ENCODE results near the gene DCBLD2.
"Not testable (repeated sequence)": the region's sequence is repeated elsewhere in the genome, so short reads cannot be mapped to it uniquely, and the experiment has no call there.

Gene DCBLD2

DNA sequence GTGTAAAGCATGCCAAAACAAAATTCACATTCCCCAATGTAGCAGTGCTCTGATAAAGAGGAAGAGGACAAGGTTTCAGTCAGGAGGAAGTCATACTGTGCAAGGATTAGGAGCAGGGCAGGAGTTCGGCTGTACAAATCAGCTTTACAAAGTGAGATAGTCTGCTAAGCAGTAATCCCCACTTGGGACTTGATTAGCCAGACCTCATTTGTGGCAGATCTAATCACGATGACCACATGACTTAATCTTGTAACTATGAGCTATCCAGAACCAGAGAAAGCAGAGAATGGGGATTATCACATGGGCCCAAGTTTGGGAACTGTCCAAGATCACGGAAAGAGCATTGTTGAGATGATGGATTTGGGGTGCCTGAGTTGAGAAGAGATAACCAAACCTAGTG is 7.8 kb downstream of the DCBLD2 start:
- DNase-seq (ENCODE audit: low read depth in 1 of 2, low spot score in 1 of 2) = no peak

DNA sequence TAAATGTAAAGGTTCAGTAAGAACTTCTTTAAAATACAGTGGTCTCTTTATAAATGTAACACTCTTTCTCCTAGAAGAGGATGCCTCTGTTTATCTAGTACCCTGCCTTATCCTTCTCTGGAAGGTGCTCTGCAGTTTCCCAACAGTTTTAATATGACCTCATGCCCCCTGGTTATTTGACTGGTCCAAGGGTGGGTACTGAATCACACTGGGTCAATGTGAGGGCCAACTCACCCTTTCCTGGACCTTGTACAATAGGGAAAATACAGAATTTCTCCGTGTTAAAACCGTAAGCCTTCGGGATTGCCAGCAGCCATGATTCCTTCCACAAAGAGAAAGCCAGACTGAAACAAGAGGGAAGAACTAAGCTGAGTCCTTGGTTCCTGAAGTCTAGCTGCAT is 9.2 kb downstream of the DCBLD2 start:
- DNase-seq (ENCODE audit: low read depth in 1 of 2, low spot score in 1 of 2) = no peak

DNA sequence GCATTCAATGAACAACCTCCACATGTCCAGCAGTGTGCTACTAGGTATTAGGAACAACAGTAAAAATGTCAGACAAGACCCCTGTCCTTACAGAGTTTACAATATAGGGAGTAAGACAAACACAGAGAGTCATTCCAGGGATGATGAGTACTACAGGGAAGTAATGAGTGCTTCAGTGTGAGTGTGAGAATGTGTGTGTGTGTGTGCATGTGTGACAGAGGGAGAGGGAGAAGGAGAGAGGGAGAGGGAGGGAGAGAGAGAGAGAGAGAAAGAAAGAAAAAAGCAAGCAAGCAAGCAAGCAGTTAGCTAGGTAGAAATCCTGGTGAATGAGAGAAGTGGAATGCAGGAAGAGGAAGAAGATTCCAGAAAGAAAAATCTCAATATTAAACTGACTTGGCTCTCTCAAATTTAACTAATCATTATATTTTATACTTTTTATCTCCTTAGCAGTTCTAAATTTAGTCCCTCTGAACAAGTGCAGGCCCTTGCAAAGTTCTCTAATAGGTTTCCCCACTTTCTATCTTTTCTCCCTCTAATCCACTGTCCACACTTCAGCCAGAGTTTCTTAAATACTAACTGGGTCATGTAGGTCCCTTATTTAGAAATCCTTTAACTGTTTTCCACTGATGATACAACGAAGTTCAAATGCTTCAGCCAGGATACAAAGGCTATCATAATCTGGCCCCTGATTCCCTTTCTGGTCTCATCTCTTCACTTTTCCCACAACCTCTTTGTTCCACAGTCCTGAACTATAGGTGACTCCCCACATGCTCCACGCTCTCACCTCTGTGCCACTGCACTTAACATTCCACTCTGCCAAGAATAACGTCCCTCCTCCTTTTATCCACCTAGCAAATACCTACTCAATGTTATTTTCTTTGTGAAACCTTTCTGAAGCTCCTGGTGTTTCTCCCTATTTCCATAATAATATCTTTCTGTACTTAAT is 10.3 kb downstream of the DCBLD2 start:
- DNase-seq (ENCODE audit: low read depth in 1 of 2, low spot score in 1 of 2) = no peak

DNA sequence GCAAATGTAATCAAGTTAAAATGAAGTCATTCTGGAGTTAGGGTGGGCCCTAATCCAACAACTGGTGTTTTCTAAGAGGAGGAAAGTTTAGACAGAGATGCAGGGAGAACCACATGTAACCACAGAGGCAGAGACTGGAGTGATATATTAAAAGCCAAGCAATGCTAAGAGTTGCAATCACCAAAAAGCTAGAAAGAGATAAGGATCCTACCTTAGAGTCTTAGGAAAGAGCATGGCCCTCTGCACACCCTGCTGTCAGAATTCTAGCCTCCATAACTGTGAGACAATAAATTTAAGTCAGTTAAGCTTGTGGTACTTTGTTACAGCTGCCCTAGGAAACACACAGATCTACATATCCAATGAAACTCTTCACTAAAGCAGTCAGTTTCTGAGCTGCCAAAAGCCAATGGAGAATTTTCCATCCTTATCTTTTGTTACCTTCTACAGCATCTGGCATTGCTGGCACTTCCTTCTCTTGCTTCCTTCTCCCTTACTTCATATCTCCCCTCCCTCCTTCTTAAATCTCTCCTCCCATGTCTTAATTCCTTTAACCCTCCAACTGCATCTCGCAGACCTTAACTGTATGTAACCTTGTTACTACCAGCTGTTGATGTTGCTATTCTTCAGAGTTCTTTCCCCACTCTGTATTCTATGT is 11.2 kb downstream of the DCBLD2 start:
- DNase-seq (ENCODE audit: low read depth in 1 of 2, low spot score in 1 of 2) = no peak

DNA sequence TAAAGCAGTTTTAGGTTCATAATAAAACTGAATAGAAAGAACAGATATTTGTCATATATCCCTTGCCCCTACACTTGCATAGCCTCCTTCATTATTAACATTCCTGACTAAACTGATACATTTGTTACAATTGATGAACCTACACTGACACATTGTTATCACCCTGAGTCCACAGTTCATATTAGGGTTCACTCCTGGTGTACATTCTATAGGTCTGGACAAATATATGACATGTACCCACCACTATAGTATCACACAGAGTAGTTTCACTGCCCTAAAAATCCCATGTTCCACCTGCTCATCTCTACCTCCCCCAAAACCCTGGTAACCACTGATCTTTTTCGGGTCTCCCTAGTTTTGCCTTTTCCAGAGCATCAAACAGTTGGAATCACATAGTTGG is 13.8 kb downstream of the DCBLD2 start:
- no peak for DNase-seq (ENCODE audit: low read depth in 1 of 2, low spot score in 1 of 2)

DNA sequence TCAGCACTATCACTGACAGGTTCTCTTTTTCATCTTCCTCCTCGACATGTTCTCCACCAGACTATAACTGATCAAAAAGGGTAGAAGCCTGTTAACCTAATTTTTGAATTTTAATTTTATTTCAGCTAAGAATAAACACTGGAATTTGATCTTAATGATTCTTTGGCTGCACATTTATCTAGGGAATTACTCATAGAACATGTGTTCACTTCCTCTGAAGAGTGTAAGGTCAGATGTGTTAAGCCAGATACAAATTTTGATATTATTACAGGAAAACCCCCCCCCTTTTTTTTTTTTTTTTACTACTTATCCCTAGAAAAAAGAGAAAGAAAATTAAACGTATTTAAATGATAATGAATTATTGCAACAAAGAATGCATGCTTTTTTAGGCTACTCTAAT is 15.0 kb downstream of the DCBLD2 start:
- no peak for DNase-seq (ENCODE audit: low read depth in 1 of 2, low spot score in 1 of 2)

DNA sequence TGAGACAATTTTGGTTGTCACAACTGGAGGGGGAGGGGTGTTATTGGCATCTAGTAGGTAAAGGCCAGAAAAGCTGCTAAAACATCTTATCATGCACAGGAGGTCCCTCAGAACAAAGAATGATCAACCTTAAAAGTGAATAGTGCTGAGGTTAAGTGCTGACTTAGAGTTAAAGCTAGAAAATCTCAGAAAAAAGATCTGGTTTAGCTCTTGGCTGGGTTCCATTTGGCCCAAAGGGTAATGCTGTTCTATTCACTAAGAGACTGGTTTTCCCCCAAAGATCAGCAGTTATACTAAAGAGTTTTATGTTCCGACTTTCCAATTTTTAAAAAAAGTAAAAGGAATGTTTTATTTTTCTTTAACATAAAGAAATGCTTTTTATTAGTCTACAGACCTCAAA is 15.6 kb downstream of the DCBLD2 start:
- DNase-seq (ENCODE audit: low read depth in 1 of 2, low spot score in 1 of 2) = no peak

DNA sequence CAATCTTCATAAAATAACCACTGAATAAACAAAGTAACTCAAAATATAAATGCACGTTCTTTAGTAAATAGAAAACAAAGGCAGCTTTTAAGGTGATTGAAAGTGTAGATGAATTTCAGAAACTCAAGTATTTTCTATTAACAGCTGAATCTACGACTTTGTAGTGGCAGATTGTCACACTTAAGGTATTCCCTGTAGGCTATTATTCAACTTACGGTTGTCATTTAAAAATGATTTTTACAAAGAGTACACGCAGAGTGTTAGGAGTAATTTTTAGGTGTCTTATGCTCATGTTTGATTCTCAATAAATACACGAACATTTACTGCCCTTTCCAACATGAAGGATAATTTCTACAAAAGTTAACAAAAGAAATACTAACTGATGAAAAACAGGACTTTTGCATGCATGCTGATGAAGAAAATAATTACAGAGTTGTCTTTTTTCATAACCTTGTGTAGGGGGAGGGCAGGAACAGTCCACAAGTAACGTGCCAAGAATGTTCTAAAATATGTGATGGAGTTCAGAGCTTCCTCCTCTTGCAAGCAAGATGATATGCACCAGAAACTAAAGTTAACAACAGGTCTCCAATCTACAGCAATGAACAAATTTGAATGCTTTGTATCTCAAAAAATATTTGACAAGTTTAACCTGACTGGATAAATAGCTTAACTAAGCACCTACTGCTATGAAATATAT is 16.7 kb downstream of the DCBLD2 start:
- no peak for DNase-seq (ENCODE audit: low read depth in 1 of 2, low spot score in 1 of 2)

DNA sequence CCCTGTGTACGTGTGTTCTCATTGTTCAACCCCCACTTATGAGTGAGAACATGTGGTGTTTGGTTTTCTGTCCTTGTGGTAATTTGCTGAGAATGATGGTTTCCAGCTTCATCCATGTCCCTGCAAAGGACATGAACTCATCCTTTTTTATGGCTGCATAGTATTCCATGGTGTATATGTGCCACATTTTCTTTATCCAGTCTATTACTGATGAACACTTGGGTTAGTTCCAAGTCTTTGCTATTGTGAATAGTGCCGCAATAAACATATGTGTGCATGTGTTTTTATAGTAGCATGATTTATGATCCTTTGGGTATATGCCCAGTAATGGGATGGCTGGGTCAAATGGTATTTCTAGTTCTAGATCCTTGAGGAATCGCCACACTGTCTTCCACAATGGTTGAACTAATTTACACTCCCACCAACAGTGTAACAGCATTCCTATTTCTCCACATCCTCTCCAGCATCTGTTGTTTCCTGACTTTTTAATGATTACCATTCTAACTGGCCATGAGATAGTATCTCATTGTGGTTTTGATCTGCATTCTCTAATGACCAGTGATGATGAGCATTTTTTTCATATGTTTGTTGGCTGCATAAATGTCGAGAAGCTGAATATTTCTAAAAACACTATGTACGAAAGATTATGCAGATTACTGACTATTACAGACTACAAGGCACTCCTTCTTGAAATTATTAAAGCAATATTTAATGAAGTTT is 18.7 kb downstream of the DCBLD2 start:
- not testable (repeated sequence) for DNase-seq (ENCODE audit: low read depth in 1 of 2, low spot score in 1 of 2)

DNA sequence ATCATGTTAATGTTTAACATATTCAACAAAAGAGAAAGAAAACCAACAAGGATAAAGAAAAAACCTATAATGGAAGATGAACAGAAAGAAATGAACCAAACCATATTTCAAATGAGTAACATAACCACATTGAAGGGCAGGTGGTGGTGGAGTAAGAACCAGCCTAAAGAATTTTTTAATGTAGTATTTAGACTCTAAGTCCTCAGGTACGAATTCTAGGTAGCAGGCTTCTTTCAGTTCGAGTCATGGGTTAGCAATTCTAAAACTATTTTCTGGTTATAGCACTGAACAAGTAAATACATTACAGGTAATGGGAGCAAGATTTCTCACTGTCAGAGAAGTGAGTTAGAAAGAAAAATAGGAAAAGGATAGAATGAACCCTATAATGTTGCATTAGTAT is 24.4 kb downstream of the DCBLD2 start:
- no peak for DNase-seq (ENCODE audit: low read depth in 1 of 2, low spot score in 1 of 2)

DNA sequence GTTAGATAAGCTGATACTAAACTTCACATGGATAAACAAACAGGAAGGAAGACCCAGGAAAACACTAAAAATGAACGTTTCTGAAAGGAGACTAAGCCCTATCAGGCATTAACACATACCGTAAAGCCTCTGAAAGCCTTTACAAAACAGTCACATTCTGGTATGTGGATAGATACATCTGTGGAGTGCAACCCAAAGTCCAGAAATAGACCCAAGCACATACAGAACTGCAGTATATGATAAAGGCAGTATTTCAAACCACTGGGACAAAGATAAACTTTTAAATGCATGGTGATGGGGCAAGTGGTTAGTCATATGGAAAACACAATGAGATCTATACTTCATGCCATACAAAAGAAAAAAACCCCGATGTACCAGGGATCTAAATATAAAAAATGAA is 26.0 kb downstream of the DCBLD2 start:
- no peak for DNase-seq (ENCODE audit: low read depth in 1 of 2, low spot score in 1 of 2)

DNA sequence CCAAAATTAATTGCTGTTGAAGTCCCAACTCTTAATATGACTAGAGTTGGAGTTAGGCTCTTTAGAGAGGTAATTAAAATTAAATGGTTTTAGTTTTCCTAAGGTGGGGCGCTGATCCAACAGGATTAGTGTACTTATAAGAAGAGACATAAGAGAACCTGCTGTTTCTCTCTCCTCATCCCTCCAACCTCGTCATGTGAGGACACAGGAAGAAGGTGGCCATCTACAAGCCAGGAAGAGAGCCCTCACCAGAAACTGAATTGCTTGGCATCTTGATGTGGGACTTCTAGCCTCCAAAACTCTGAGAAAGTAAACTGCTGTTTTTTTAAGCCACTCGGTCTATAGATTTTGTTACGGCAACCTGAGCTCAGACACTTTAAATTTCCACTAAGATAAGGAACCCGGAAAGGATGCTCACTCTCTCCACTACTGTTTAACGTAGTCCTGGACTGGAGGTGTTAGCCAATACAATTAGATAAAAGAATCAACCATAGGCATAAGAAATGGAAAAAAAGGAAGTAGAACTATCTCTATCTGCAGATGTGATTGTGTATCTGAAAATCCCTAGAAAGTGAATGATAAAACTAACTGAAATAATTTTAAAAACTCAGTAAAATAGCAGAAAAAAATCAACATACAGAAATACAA is 26.8 kb downstream of the DCBLD2 start:
- DNase-seq (ENCODE audit: low read depth in 1 of 2, low spot score in 1 of 2) = no peak

DNA sequence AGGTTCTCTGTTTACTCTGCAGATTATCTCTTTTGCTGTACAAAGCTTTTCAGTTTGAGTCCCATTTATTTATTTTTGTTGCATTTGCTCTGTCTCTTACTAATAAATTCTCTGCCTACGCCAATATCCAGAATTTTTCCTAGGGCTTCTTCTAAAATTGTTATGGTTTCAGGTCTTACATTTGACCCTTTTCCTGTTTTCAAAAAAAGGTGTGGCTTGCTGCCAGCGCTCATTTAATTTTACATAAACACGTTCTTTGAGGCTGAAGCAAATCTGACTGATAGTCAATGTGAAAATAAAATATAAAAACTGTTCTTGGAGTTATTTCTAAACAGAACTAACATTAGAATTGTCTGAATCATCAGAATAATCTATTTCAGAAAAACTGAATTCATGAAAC is 32.1 kb downstream of the DCBLD2 start:
- no peak for DNase-seq (ENCODE audit: low read depth in 1 of 2, low spot score in 1 of 2)

DNA sequence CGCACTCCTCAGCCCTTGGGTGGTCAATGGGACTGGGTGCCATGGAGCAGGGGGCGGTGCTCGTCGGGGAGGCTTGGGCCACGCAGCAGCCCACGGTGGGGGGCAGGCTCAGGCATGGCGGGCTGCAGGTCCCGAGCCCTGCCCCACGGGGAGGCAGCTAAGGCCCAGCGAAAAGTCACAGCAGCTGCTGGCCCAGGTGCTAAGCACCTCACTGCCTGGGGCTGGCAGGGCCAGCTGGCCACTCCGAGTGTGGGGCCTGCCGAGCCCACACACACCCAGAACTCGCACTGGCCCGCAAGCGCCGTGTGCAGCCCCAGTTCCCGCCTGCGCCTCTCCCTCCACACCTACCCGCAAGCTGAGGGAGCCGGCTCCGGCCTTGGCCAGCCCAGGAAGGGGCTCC is 43.5 kb downstream of the DCBLD2 start:
- DNase-seq (ENCODE audit: low read depth in 1 of 2, low spot score in 1 of 2) = not testable (repeated sequence)

DNA sequence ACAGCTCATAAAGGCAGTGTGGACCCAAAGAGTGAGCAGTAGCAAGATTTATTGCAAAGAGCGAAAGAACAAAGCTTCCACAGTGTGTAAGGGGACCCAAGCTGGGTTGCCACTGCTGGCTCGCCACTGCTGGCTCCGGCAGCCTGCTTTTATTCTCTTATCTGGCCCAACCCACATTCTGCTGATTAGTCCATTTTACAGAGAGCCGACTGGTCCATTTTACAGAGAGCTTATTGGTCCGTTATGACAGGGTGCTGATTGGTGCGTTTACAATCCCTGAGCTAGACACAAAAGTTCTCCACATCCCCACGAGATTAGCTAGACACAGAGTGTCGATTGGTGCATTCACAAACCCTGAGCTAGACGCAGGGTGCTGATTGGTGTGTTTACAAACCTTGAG is 44.2 kb downstream of the DCBLD2 start:
- DNase-seq (ENCODE audit: low read depth in 1 of 2, low spot score in 1 of 2) = not testable (repeated sequence)

DNA sequence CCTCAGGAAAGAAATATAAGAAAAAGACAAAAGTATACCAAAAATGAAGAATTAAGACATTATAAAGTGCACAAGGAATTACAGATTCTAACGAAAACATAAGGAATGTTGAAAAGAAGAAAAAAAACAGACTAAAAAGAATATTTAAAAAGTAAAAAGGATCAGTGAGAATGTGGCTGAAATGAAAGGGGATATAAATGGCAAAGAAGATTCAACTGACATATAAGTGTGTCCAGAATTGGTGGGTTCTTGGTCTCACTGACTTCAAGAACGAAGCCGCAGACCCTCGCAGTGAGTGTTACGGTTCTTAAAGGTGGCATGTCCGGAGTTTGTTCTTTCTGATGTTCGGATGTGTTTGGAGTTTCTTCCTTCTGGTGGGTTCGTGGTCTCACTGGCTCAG is 44.8 kb downstream of the DCBLD2 start:
- no peak for DNase-seq (ENCODE audit: low read depth in 1 of 2, low spot score in 1 of 2)

DNA sequence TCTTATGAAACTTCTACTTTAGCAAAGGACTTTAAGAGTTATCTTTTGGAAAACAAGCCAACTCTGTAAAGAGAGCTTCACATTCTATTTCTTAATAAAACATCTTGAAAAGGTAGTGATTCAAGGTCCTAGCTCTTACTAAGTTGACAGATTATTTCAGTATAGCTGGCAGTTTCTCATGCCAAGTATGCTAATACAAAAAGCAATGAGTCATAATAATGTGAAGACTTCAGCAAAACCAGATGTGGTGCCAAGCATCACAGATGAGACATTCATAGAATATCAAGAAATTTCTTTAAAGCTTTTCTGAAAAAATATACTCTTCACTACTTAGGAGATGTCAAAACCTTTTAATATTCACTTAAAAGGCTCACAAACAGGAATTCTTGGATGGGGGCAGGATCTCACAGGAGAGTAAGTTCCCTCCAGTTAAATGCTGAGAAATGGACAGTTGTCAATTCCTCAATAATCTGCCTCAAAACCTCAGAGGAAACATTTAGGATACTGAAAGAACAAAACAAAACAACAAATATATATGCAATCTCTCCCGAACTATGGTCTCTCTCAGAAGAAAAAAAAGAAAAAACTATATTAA is 45.6 kb downstream of the DCBLD2 start:
- DNase-seq (ENCODE audit: low read depth in 1 of 2, low spot score in 1 of 2) = no peak

DNA sequence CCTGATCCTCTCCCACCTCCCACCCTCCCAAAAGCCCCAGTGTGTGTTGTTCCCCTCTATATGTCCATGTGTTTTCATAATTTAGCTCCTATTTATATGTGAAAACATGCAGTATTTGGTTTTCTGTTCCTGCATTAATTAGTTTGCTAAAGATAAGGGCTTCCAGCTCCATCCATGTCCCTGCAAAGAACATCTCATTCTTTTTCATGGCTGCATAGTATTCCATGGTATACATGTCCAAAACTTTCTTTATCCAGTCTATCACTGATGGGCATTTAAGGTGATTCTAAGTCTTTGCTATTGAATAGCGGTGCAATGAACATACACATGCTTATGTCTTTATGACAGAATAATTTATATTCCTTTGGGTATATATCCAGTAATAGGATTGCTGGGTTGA is 53.4 kb downstream of the DCBLD2 start:
- DNase-seq (ENCODE audit: low read depth in 1 of 2, low spot score in 1 of 2) = no peak

DNA sequence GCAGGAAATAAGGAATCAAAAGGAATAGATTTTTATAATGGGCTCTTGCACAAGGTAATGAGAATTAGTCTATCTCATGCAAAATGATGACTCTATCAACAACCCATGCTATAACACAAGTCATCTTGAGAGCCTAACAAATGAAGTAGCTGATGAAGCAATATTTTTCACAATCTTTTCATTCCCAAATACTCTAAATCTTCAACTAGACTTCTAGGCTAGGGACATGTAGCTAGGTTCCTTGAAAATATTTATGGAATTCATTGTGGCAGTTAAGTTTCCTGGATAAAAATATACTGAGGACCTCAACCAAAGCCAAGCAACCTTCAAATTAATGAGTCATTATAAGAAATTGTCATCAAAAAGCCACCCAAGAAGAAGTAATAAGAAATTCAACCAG is 55.4 kb downstream of the DCBLD2 start:
- DNase-seq (ENCODE audit: low read depth in 1 of 2, low spot score in 1 of 2) = no peak

DNA sequence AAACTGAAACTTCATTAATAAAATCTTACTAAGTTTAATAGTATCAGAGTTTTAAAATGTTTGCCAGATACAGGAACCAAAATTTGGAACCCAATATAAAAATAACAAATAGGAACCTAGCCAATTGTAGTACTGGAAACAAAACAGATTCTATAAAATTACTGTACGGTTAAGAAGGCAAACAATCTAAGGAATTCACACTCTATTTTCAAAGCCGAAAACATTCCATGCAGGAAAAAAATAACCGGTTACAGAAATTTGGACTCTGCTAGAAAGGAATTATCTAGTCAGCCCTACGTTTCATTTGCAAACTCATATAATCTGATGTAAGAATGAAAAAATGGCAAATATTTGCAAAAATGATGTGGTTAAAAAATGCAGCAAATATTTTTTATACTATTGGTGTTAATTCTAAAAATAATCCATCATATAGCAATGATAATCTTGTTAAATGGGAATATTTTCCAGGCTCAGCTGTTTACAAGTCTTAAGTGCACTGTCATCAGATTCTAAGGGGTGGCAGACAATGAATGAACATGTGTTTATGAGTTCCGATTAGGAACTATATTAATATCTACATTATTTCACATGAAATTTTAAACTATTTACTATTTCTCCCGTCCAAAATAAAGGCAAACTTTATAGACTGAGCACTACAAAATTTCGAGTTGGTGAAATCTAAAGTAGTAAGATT is 58.1 kb downstream of the DCBLD2 start:
- no peak for DNase-seq (ENCODE audit: low read depth in 1 of 2, low spot score in 1 of 2)

Data from stimulated activated CD4-positive, alpha-beta T cell treated with anti-CD3 and anti-CD28 coated beads, Interleukin-15, amount 100 ng/mL, for 1 hour (primary cell).